OCI-LY3 (cell line): ENCODE data around the gene ATXN2.

Experiments
- CTCF ChIP-seq: fragments of 200-600, 300-600 bp; sonication (generic); IDR thresholded peaks from 2 replicates; pipeline ENCODE4 v1.5.1; 2014; ENCODE audit warnings: antibody characterized with exemption, low read length, low read depth
- EZH2phosphoT487 ChIP-seq: fragments of 200-600 bp; shearing (Covaris generic); IDR thresholded peaks from 2 replicates; pipeline ENCODE4 v1.6.1; 2018; ENCODE audit warnings: antibody characterized with exemption, mixed run types, low read depth

GRCh38 chr12:111643427-111643826 lies 44.3 kb upstream of the ATXN2 start:
- TF ChIP-seq CTCF (no peak), EZH2phosphoT487 (no peak)
